ENCODE data around the gene GRIK4. TPM values are rescaled to one million over a fixed set of nuclear protein-coding genes. Genes with fewer than 3 reads are reported as not detected.

GRIK4 gene
- polyA plus RNA-seq, 1 experiment, result not detected

- CTCF ChIA-PET, result no interaction called here
Observed at GRCh38 chr11:120869516-120870011, 358.0 kb downstream of the GRIK4 start.

GRCh38 chr11:120871194-120871593 is 359.6 kb downstream of the GRIK4 start:
- POLR2A ChIA-PET, result no interaction called here
- Histone ChIP-seq H3K36me3 (ENCODE audit: control insufficient read depth, insufficient read depth, low read length) (no peaks in the 10 kb centered on the region), H3K27me3 (ENCODE audit: control insufficient read depth, insufficient read depth, low read length) (no peaks in the 10 kb centered on the region), H3K4me3 (ENCODE audit: low read depth, low read length) (no peak overlapping the region)
- TF ChIP-seq CTCF (IDR thresholded peaks at IDR 0.05; ENCODE audit: insufficient read depth, low read depth, low read length), result no peak
- CTCF ChIA-PET, result no interaction called here
- DNase-seq (ENCODE audit: low read depth), result no peak

More at GRCh38 chr11:120869516-120870011, 358.0 kb downstream of the GRIK4 start:
- H3K4me3 ChIP-seq (ENCODE audit: low read depth, low read length), result no peak overlapping the region
- DNase-seq (ENCODE audit: low read depth), result no peak
- POLR2A ChIA-PET, result no interaction called here
- TF ChIP-seq CTCF (IDR thresholded peaks at IDR 0.05; ENCODE audit: insufficient read depth, low read depth, low read length), result no peak
- H3K27me3 ChIP-seq (ENCODE audit: control insufficient read depth, insufficient read depth, low read length), result no peaks in the 10 kb centered on the region
- no peaks in the 10 kb centered on the region for H3K36me3 ChIP-seq (ENCODE audit: control insufficient read depth, insufficient read depth, low read length)

DNA sequence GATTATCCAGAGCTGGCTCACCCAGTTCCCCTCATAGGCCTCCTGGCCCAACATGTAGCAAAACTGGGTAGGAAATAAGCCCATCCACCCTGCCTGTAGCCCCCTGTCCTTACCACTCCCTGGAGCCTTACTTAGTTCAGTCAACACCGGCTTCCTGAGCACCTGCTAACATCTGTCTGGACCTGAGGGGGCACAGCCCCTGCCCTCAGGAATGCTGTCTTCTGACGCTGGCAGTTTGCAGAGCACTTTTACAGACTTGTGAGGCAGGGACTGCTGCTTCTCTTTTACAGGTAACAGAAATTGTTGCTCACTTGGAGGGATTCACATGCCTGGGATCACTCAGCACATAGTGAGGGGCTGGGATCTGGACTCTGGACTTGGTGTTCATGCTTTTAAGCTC is 360.4 kb downstream of the GRIK4 start:
- H3K27me3 ChIP-seq (ENCODE audit: control insufficient read depth, insufficient read depth, low read length), result no peaks in the 10 kb centered on the region
- no peaks in the 10 kb centered on the region for H3K36me3 ChIP-seq (ENCODE audit: control insufficient read depth, insufficient read depth, low read length)
- no peak overlapping the region for H3K4me3 ChIP-seq (ENCODE audit: low read depth, low read length)
- DNase-seq (ENCODE audit: low read depth), result no peak
- ChIA-PET CTCF (no interaction called here), POLR2A (no interaction called here)
- TF ChIP-seq CTCF (IDR thresholded peaks at IDR 0.05; ENCODE audit: insufficient read depth, low read depth, low read length), result no peak

- H3K4me3 ChIP-seq (ENCODE audit: low read depth, low read length), result no peak overlapping the region
- no peak for DNase-seq (ENCODE audit: low read depth)
- H3K27me3 ChIP-seq (ENCODE audit: control insufficient read depth, insufficient read depth, low read length), result no peaks in the 10 kb centered on the region
- ChIA-PET CTCF (no interaction called here), POLR2A (no interaction called here)
- TF ChIP-seq CTCF (IDR thresholded peaks at IDR 0.05; ENCODE audit: insufficient read depth, low read depth, low read length), result no peak
- H3K36me3 ChIP-seq (ENCODE audit: control insufficient read depth, insufficient read depth, low read length), result no peaks in the 10 kb centered on the region
Observed at GRCh38 chr11:120873966-120874735, 362.6 kb downstream of the GRIK4 start.

- Histone ChIP-seq H3K4me3 (ENCODE audit: low read depth, low read length) (no peak overlapping the region), H3K36me3 (ENCODE audit: control insufficient read depth, insufficient read depth, low read length) (no peaks in the 10 kb centered on the region), H3K27me3 (ENCODE audit: control insufficient read depth, insufficient read depth, low read length) (no peaks in the 10 kb centered on the region)
- TF ChIP-seq CTCF (IDR thresholded peaks at IDR 0.05; ENCODE audit: insufficient read depth, low read depth, low read length), result no peak
- ChIA-PET CTCF (no interaction called here), POLR2A (no interaction called here)
- DNase-seq (ENCODE audit: low read depth), result no peak
Observed at GRCh38 chr11:120875986-120876385, 364.4 kb downstream of the GRIK4 start.

Data from BJ (cell line).